Adrenal gland (tissue), 5 donors: ENCODE results near the gene BMERB1.

Source experiments
- POLR2A ChIP-seq, 2 donors: fragments of 450-650 bp; IDR thresholded peaks; one replicate each; pipeline ENCODE4 v1.6.1; 2017; ENCODE audit warnings: antibody characterized with exemption in 2 of 2, mild to moderate bottlenecking in 2 of 2, moderate library complexity in 1 of 2
- TF ChIP-seq, protein P1 (sequence below), 6 experiments: fragments of 450-650 bp in 4 of 6; fragments of 200-600 bp in 2 of 6; sonication (generic) in 1 of 6; IDR thresholded peaks; 1 replicate in 5 of 6; 2 replicates in 1 of 6; pipeline versions ENCODE4 v1.5.1 to v1.8.0; 2016 to 2021; ENCODE audit warnings: antibody characterized with exemption in 6 of 6, mild to moderate bottlenecking in 2 of 6, moderate library complexity in 1 of 6
- donor health status: DM: no; HTN: no; CAD: no.

DNA sequence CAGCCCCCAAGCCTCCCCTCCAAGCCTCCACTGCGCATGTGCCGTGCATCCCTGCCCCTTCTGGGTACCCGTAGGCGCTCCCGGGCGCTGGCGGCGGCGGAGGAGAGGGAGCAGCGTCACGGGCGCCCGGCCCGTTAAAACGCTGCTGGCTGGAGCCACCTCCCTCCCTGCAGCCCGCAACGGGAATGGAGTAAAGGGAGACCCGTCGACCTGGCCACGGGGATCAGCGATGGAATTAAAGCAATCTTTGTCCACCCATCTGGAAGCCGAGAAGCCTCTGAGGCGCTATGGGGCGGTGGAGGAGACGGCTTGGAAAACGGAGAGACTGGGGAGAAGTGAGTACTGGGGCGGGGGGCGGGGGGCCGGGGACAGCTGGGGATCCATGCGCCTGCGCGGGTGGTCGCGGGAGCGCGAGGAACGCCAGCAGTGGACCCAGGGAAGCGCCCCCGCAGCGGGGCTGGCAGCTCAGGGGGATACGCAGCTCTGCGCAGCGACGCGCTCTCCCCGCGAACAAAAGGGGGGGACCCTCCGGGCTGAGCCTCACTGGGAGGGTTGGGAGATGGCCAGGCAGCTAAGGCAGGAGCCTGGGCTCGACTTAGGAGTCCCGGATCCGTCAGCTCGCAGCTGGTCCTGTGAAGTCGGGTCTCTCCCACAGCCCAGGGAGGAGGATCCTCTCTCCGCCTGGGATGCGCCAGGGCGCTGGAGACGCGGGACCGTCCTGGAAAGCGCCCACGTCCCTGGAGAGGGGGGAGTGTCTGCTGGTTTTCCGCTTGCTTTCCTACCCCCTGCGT, at the start of gene BMERB1:
- TF ChIP-seq, protein P1, sequence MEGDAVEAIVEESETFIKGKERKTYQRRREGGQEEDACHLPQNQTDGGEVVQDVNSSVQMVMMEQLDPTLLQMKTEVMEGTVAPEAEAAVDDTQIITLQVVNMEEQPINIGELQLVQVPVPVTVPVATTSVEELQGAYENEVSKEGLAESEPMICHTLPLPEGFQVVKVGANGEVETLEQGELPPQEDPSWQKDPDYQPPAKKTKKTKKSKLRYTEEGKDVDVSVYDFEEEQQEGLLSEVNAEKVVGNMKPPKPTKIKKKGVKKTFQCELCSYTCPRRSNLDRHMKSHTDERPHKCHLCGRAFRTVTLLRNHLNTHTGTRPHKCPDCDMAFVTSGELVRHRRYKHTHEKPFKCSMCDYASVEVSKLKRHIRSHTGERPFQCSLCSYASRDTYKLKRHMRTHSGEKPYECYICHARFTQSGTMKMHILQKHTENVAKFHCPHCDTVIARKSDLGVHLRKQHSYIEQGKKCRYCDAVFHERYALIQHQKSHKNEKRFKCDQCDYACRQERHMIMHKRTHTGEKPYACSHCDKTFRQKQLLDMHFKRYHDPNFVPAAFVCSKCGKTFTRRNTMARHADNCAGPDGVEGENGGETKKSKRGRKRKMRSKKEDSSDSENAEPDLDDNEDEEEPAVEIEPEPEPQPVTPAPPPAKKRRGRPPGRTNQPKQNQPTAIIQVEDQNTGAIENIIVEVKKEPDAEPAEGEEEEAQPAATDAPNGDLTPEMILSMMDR (IDR thresholded peaks at IDR 0.05), result no peak
- TF ChIP-seq POLR2A (IDR thresholded peaks at IDR 0.05), result no peak
